Measurements from ENCODE around the gene TM4SF5. TPM values are rescaled to one million over a fixed set of nuclear protein-coding genes. Genes with fewer than 3 reads are reported as not detected.

The TM4SF5 gene
- total and polyA plus RNA-seq, 10 of the 15 experiments (the other 5 are each of a cell fraction or from before 2014, with no cell fraction given): 0.40 TPM; not detected in 9

DNA sequence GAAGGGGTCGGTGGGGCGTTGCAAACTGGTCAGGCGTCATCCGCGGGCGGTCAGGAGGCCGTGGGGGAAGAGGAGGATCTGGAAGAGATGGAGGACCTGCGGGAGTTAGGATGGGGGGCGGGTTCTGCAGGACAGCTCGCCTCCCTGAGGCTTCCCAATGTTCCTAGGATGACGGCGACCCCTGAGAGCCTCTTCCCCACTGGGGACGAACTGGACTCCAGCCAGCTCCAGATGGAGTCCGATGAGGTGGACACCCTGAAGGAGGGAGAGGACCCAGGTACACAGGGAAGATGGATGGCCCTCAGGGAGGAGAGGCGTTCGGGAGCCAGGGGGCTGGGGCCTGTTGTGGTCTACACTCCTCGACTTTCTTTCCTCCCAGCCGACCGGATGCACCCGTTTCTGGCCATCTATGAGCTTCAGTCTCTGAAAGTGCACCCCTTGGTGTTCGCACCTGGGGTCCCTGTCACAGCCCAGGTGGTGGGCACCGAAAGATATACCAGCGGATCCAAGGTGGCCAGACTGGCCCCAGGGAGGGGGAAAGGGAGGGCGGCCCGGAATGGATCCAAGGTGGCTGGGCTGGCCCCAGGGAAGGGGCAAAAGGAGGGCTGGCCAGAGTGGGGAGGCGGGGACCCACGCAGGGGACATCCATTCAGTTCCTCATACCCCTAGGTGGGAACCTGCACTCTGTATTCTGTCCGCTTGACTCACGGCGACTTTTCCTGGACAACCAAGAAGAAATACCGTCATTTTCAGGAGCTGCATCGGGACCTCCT, 36.1 kb downstream of the TM4SF5 start:
- TF ChIP-seq ZNF622 (IDR thresholded peaks at IDR 0.05) (no peak), SRF (IDR thresholded peaks at IDR 0.05; ENCODE audit: low read depth in 2 of 2, low read length in 2 of 2) (no peak), TCF7 (IDR thresholded peaks at IDR 0.05; ENCODE audit: borderline replicate concordance) (no peak), CBX3 (IDR thresholded peaks at IDR 0.05; ENCODE audit: borderline replicate concordance, low read depth) (no peak), RAD51 (IDR thresholded peaks at IDR 0.05) (no peak)
- TF ChIP-seq, protein P1, sequence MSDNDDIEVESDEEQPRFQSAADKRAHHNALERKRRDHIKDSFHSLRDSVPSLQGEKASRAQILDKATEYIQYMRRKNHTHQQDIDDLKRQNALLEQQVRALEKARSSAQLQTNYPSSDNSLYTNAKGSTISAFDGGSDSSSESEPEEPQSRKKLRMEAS (IDR thresholded peaks at IDR 0.05; ENCODE audit: low read depth, low read length): no peak
- TF ChIP-seq, protein P2, sequence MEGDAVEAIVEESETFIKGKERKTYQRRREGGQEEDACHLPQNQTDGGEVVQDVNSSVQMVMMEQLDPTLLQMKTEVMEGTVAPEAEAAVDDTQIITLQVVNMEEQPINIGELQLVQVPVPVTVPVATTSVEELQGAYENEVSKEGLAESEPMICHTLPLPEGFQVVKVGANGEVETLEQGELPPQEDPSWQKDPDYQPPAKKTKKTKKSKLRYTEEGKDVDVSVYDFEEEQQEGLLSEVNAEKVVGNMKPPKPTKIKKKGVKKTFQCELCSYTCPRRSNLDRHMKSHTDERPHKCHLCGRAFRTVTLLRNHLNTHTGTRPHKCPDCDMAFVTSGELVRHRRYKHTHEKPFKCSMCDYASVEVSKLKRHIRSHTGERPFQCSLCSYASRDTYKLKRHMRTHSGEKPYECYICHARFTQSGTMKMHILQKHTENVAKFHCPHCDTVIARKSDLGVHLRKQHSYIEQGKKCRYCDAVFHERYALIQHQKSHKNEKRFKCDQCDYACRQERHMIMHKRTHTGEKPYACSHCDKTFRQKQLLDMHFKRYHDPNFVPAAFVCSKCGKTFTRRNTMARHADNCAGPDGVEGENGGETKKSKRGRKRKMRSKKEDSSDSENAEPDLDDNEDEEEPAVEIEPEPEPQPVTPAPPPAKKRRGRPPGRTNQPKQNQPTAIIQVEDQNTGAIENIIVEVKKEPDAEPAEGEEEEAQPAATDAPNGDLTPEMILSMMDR (IDR thresholded peaks at IDR 0.05 in 2 of 3, conservative IDR thresholded peaks at IDR 0.05 in 1 of 3; ENCODE audit: control insufficient read depth in 2 of 3, extremely low read depth in 1 of 3, insufficient read depth in 1 of 3, low read depth in 3 of 3, low read length in 3 of 3): no peak
- ChIA-PET POLR2A (interaction anchor here (0.8 to 1.8 kb wide), 3 partner anchors 10 to 18 kb away, joined by 3 to 14 read pairs (median 3); partner anchors contain the start of gene PSMB6), RAD21 (ENCODE audit: unreplicated experiment) (interaction anchor here (1.3 to 1.4 kb wide), 2 partner anchors 18 to 97 kb away, joined by 3 read pairs; partner anchors contain the start of gene ARRB2), SMC1A (ENCODE audit: uncharacterized antibody, unreplicated experiment) (interaction anchor here (1.2 kb wide), 1 partner anchor 18 kb away, joined by 3 read pairs; no protein-coding TSS in a partner anchor), CTCF (interaction anchor here (0.6 to 1.7 kb wide), 4 partner anchors 12 to 84 kb away, joined by 3 to 7 read pairs (median 5); partner anchors contain the start of gene PSMB6)
- H3K4me2 ChIP-seq (ENCODE audit: control insufficient read depth, insufficient read depth): peak overlapping the region; percentile 86
- H3K9ac ChIP-seq (ENCODE audit: control insufficient read depth, insufficient read depth, low read length): peak overlapping the region; percentile 73; the same call in 1 of the 2 replicates
- FAIRE-seq (no peak), DNase-seq (ENCODE audit: low read depth, low spot score) (no peak), ATAC-seq (peak; percentile 3; the same call in 1 of the 3 replicates)
- H3K4me3 ChIP-seq: peak overlapping the region; percentile 76; the same call in 1 of the 2 replicates
- peaks cover 4% of the 10 kb centered on the region for H3K4me1 ChIP-seq (ENCODE audit: control insufficient read depth, insufficient read depth, low read length)
- 37% methylated on average over 30 of the region's 32 CpGs for WGBS (ENCODE audit: insufficient coverage, insufficient replicate concordance, low lambda C conversion rate, missing lambda C conversion rate)
- in situ Hi-C loops (cut with MboI): no loop called here
- no peaks in the 10 kb centered on the region for H3K9me3 ChIP-seq (replicated peaks; ENCODE audit: control insufficient read depth, insufficient read depth, low read length)
- H3K79me2 ChIP-seq (ENCODE audit: control insufficient read depth, insufficient read depth, low read length): no peaks in the 10 kb centered on the region
- H2AFZ ChIP-seq (ENCODE audit: control insufficient read depth, low read depth, low read length): peak overlapping the region; percentile 44
- TSS peak; percentile 80 for BruUV-seq (replicated peaks)
- intact Hi-C loops (cut with micrococcal nuclease; ENCODE audit: unreplicated experiment): no loop called here
- H4K20me1 ChIP-seq (ENCODE audit: control insufficient read depth, insufficient read depth): no peaks in the 10 kb centered on the region
- no peak overlapping the region for H3K27ac ChIP-seq (ENCODE audit: control insufficient read depth, insufficient read depth)
- no peaks in the 10 kb centered on the region for H3K27me3 ChIP-seq (replicated peaks in 1 of 2; ENCODE audit: control insufficient read depth in 2 of 2, insufficient read depth in 2 of 2, low read length in 1 of 2)
- no peaks in the 10 kb centered on the region for H3K36me3 ChIP-seq (ENCODE audit: control insufficient read depth in 2 of 2, insufficient read depth in 2 of 2, low read length in 1 of 2)

All from GM12878 (cell line).